ENCODE data around the gene ATAD3B. TPM values are rescaled to one million over a fixed set of nuclear protein-coding genes. Genes with fewer than 3 reads are reported as not detected.
A peak's percentile ranks its signal among the peaks of the same experiment; 100 is the strongest.

Gene ATAD3B
- total RNA-seq, 6 donors from 2014 or later: 19.9 to 120 (median 26.9) TPM

DNA sequence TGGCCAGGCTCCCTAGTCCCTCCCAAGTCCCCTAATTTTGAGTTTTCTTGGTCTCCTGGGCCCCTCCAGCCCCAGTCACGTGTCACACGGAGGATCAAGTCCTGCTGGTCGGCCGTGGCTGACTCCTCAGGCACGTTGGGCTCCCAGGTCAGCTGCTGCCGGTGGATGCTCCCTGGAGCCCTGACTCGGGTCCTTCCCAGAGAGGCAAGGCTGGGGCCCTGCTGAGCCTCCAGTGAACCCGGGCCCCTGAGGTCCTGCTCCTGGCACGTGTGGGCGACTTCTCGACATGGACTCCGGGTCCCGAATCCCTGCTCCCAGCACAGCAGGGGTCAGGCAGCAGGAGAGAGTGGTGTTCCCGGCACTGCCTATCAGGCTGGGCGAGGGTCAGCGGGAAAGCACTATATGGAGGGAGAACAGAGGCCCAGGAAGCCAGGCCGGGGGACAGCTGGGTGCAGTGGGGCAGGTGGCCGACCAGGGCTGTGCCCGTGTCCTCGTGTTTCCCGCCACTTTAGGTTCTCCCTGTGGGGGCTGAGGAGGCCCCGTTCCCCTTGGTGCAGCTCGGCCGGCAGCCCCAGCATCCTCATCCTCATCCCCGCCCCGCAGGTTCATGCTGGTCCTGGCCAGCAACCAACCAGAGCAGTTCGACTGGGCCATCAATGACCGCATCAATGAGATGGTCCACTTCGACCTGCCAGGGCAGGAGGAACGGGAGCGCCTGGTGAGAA is 55.7 kb downstream of the ATAD3B start:
- peak in 1 of 2 donors; percentile 66 for DNase-seq
- Histone ChIP-seq H3K4me1 (no peaks in the 10 kb centered on the region), H3K36me3 (peaks cover 0 to 60% (median 37%) of the 10 kb centered on the region in 4 donors), H3K9me3 (peaks cover 0 to 9% (median 3%) of the 10 kb centered on the region in 4 donors), H3K27ac (no peak overlapping the region), H3K27me3 (no peaks in the 10 kb centered on the region), H3K4me3 (no peak overlapping the region)
- peak in 1 of 2 donors; percentile 15 for ATAC-seq (ENCODE audit: low FRiP score in 2 of 2)
- WGBS, 2 donors: 89 to 94% methylated on average over 17 to 26 of the region's 31 CpGs
- TF ChIP-seq, protein P1, sequence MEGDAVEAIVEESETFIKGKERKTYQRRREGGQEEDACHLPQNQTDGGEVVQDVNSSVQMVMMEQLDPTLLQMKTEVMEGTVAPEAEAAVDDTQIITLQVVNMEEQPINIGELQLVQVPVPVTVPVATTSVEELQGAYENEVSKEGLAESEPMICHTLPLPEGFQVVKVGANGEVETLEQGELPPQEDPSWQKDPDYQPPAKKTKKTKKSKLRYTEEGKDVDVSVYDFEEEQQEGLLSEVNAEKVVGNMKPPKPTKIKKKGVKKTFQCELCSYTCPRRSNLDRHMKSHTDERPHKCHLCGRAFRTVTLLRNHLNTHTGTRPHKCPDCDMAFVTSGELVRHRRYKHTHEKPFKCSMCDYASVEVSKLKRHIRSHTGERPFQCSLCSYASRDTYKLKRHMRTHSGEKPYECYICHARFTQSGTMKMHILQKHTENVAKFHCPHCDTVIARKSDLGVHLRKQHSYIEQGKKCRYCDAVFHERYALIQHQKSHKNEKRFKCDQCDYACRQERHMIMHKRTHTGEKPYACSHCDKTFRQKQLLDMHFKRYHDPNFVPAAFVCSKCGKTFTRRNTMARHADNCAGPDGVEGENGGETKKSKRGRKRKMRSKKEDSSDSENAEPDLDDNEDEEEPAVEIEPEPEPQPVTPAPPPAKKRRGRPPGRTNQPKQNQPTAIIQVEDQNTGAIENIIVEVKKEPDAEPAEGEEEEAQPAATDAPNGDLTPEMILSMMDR (IDR thresholded peaks at IDR 0.05): no peak
- TF ChIP-seq POLR2AphosphoS5 (IDR thresholded peaks at IDR 0.05) (no peak), POLR2A (IDR thresholded peaks at IDR 0.05) (no peak), EP300 (IDR thresholded peaks at IDR 0.05) (no peak)

DNA sequence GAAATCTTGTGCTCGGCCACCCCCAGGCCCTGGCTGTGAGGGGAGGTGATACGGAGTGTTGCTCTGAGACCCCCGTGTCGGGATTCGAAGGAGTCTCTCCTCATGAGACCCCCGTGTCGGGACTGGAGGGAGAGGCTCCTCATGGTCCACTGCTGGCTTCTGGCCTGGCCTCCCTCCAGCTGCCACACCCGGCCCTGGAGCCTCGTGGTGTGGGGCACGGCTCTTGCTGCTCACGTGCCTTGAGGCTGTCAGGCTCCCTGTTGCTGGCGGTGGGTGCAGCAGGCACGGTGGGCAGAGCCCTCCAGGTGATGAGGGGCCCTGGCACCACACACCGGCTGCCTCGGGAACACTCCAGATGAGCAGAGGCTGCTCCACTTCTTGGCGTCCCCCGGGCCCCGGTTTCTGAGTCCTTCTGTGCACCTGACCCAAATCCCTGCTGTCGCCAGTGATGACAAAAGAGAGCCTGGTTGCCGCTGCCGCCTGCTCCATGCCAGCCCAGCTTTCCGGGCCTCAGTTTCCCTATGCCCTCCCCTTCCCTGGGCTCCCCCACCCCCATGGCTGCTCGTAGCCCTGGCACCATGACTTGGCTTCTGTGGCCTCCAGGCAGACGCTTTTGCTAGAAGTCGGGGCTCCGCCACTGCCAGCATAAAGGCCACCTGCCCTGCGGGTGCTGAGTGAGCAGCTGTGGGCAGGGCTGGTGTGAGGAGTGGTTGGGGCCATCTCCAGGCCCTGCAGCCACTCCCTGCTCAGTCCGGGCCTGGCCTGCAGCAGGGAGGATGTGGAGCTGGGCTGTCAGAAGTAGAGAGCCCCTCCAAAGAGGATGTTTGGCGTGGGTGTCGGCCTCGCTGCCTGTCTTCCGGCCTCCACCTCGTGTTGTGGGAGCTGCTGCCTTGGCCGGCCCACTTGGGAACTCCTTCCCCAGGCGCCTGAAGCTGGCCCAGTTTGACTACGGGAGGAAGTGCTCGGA is 57.0 kb downstream of the ATAD3B start:
- TF ChIP-seq, protein P1 (IDR thresholded peaks at IDR 0.05): no peak
- TF ChIP-seq POLR2AphosphoS5 (IDR thresholded peaks at IDR 0.05) (no peak), EP300 (IDR thresholded peaks at IDR 0.05) (no peak), POLR2A (IDR thresholded peaks at IDR 0.05) (no peak)
- Histone ChIP-seq H3K4me3 (no peak overlapping the region), H3K36me3 (peaks cover 0 to 49% (median 29%) of the 10 kb centered on the region in 4 donors), H3K27ac (no peak overlapping the region), H3K4me1 (no peaks in the 10 kb centered on the region), H3K9me3 (peaks cover 0 to 11% (median 3%) of the 10 kb centered on the region in 4 donors), H3K27me3 (no peaks in the 10 kb centered on the region)
- ATAC-seq (ENCODE audit: low FRiP score in 2 of 2) (no peak), DNase-seq (peak in 1 of 2 donors; percentile 42)
- 90 to 93% methylated on average over 21 to 22 of the region's 37 CpGs for WGBS, 2 donors

DNA sequence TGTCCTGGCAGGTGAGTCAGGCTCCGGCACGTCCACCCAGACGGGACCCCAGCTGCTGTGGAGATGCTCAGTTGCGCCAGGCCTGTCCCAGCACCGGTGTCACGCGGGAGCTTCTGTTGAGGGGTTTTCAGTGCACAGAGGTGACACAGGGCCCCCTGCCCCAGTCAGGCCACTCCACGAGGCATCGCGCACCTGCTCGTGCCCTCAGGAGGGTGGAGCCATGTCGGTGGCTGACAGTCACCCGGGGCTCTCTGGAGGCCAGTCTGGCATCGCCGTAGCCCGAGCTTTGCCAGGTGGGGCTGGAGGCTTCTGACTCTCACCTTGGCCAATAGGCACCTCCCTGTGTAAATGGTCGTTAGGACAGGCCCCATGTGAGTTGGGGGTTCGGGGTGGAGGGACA is 57.8 kb downstream of the ATAD3B start:
- 98 to 100% methylated on average over 1 to 16 of the region's 18 CpGs for WGBS, 2 donors
- H3K4me3 ChIP-seq: no peak overlapping the region
- ATAC-seq (ENCODE audit: low FRiP score in 2 of 2) (no peak), DNase-seq (peak in 1 of 2 donors; percentile 72)
- peaks cover 0 to 11% (median 3%) of the 10 kb centered on the region in 4 donors for H3K9me3 ChIP-seq
- H3K36me3 ChIP-seq: peaks cover 0 to 46% (median 27%) of the 10 kb centered on the region in 4 donors
- H3K27me3 ChIP-seq: no peaks in the 10 kb centered on the region
- TF ChIP-seq POLR2AphosphoS5 (IDR thresholded peaks at IDR 0.05) (no peak), POLR2A (IDR thresholded peaks at IDR 0.05) (no peak), EP300 (IDR thresholded peaks at IDR 0.05) (no peak)
- TF ChIP-seq, protein P1 (IDR thresholded peaks at IDR 0.05): no peak
- H3K27ac ChIP-seq: no peak overlapping the region
- H3K4me1 ChIP-seq: no peaks in the 10 kb centered on the region

DNA sequence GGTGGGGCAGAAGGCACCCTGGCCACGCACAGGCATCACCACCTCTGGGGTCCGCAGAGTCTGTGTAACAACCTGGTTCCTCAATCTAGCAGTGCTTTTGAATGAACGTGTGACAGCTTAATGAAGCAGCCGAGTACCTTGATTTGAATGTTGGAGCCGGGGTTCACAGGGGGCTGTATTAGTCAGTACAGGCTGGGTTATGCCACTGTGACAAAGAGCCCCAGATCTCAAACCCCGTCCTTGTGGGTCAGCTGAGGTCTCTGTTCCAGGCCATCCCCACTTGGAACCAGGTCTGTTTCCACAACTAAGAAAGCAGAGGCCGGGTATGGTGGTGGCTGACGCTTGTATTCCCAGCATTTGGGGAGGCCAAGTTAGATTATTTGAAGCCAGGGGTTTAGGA is 58.4 kb downstream of the ATAD3B start:
- no peak overlapping the region for H3K27ac ChIP-seq
- ATAC-seq (ENCODE audit: low FRiP score in 2 of 2) (no peak), DNase-seq (no peak)
- H3K9me3 ChIP-seq: peaks cover 0 to 11% (median 3%) of the 10 kb centered on the region in 4 donors
- TF ChIP-seq, protein P1 (IDR thresholded peaks at IDR 0.05): no peak
- no peak for TF ChIP-seq EP300 (IDR thresholded peaks at IDR 0.05)
- no peak for TF ChIP-seq POLR2A (IDR thresholded peaks at IDR 0.05)
- no peaks in the 10 kb centered on the region for H3K4me1 ChIP-seq
- no peaks in the 10 kb centered on the region for H3K27me3 ChIP-seq
- peaks cover 0 to 47% (median 30%) of the 10 kb centered on the region in 4 donors for H3K36me3 ChIP-seq
- H3K4me3 ChIP-seq: no peak overlapping the region
- WGBS, 2 donors: 92 to 99% methylated on average over 2 to 8 of the region's 8 CpGs
